HG02798 (cell line): ENCODE measurements around the gene ARHGAP8.
"Not testable (repeated sequence)": the region's sequence is repeated elsewhere in the genome, so short reads cannot be mapped to it uniquely, and the experiment has no call there.

Experiments
- ATAC-seq: cut with Tn5 transposase; IDR thresholded peaks from one replicate; pipeline ENCODE4 v1.9.1; 2021; ENCODE audit warnings: mild to moderate bottlenecking; ENCODE audit not compliant: unreplicated experiment, poor library complexity

The ARHGAP8 gene

GRCh38 chr22:44895296-44896055, 143.1 kb downstream of the ARHGAP8 start:
- no peak for ATAC-seq

- no peak for ATAC-seq
Observed at GRCh38 chr22:44898236-44898635, 145.9 kb downstream of the ARHGAP8 start.

GRCh38 chr22:44901301-44901700, 148.9 kb downstream of the ARHGAP8 start:
- no peak for ATAC-seq

- not testable (repeated sequence) for ATAC-seq
Observed at GRCh38 chr22:44903164-44903563, 150.8 kb downstream of the ARHGAP8 start.

- not testable (repeated sequence) for ATAC-seq
Observed at GRCh38 chr22:44904492-44905152, 152.2 kb downstream of the ARHGAP8 start.

GRCh38 chr22:44906248-44906936, 154.0 kb downstream of the ARHGAP8 start:
- no peak for ATAC-seq

GRCh38 chr22:44906999-44907644, 154.7 kb downstream of the ARHGAP8 start:
- ATAC-seq = no peak

DNA sequence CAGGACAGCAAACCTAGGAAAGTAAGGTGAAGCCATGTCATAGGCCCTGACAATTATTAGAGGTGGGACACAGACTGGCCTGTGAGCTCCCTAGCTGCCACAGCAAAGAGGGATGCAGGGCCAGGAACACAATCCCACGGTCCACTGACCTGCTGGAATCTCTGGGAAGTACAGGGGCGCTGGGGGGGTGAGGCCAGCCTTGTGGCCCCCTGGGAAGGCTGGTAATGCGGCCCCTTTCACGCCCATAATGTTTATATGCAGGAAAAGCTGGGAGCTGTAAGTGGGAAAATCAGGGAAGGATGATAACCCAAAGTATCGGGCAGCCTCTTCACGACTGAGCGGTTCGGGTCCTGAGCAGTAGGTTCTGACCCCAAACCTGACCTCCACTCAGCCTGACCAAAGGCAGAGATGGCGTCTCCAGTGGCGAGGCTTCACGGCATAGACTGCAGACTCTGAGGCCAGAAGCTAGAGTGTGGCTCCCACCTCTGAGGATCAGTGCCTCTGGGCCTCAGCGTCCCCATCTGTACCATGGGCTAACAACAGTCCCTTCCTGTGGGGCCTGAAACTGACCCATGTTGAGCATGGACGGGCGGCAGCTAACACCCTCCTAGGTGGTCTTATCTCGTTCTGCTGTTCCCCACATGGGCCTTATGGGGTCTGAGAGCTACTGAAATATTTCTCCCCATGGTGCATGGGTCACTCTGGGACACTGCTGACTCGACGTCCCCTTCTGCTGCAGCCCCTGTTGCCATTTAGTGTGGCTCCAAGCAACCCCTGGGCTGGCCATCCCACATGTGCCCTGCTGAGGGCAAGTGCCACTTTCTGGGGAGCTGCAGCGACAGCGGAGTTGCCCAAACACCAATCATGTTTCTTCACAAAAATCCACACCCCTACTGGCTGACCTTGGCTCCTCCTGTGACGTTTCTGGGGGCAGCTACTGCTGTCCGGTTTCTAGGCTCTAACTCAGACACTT, 155.7 kb downstream of the ARHGAP8 start:
- no peak for ATAC-seq

DNA sequence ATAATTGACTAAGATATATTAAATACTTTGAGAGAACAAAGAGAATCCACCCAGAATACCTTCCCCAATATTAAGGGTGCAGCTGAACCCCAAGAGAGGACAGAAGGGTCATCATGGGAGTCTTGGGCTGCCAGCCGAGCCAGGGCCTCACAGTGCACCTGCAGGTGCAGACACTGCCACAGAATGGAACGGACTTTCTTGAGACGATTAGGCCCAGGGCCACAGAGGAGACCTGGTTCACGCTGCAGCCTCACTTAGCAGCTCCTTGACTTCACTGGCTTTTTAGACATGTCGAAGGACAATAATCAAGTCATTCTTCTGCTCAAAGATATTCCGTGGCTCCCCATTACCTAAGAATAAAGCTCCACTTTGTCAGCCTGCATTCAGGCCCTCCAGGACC, 156.9 kb downstream of the ARHGAP8 start:
- no peak for ATAC-seq
